Fibroblast of skin of back (primary cell): ENCODE results near the gene ALDOC.

ENCODE experiments used
- DNase-seq: peaks from one replicate; pipeline ENCODE4 v3.0.0-alpha.2; 2013

The ALDOC gene

GRCh38 chr17:28552176-28552999, 24.3 kb downstream of the ALDOC start, which contains the start of gene UNC119:
Gene UNC119 (minus strand): TSS chr17:28552624. CDS start chr17:28552557, 67 bp downstream.
- DNase-seq, result peak; percentile 74

DNA sequence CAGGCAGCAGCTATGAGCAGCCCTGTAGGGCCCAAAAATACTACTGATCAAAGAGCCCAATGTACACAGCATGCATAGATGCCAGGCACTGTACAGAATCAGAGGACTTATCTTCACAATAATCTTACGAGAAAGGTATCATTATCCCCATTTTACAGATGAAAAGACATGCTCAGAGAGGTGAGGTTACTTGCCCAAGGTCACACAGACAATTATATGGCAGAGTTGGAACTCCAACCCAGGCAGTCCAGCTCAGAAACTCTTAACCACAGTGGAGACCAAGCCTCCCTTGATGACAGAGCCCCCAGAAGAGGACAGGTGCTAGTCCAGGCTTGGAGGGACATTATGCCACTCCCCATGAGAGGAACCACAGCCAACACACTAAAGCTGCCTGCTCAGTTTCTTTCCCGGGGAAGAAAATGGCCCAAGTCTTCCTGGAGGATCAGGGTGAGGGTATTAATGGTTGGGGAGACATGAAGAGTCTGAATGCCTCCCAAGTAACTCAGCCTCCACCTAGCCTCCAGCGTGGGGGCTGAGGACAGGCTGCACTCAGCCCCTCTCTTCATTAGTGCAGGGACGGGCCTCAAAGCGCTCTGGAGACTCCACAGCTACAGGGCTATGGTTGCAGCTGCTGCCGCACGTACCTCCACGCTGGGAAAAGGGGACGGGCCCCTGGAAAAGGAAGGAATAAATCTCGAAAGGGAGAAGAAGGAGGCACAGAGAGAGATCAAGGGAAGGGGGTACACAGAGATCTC, 25.1 kb downstream of the ALDOC start:
- peak; percentile 22 for DNase-seq

DNA sequence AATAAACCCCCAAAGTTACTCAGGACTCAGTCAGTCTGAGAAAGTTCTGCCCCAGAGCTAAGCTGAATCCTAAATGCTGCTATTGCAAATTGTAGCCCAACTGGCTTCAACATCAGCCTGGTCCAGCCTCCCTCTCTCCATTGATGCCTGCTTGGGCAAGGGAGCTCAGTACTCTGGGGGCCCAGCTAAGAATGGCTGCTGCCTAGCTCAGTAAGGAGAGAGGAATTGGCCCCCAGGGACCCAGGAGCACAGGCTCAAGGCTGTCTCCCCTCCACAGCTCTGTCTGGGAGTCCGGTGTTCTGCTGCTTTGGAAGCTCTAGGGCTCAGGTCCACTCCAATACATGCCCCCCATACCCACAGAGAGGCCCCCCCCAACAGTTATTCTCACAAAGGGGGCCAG, 25.8 kb downstream of the ALDOC start:
- no peak for DNase-seq

GRCh38 chr17:28549236-28550132, 27.2 kb downstream of the ALDOC start:
- no peak for DNase-seq

DNA sequence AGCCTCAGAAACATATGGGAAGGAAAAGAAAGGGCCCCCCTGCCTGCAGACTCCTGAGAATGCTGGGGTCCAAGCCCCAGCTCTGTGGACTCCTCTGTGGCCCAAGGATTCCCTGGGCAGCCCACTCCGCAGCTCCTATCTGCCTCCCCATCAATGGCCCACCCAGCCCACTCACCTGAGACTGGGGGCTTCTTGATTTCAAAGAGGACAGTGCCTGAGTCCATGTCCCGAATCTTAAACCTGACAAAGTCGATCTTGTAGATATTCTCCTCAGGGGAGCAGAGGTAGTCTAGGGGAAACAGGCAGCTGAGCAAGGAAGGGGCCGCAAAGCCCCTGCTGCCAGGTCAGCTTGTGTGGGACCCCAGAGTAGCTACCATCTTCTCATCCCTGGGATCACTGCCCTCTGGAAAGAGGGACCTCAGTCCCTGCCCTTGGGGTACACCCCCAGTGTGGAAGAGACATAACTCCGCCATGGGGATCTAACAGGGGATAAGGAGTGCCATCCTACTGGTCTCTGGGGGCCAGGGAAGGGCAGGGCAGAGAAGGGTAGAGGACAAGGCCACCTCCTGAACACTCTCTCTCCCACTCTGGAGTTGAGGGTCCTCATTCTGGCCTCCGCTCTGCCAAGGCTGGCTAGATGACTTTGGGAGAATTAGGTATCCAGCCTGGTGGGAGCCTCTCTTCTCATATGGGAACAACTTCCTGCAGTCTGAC, 28.1 kb downstream of the ALDOC start:
- no peak for DNase-seq

DNA sequence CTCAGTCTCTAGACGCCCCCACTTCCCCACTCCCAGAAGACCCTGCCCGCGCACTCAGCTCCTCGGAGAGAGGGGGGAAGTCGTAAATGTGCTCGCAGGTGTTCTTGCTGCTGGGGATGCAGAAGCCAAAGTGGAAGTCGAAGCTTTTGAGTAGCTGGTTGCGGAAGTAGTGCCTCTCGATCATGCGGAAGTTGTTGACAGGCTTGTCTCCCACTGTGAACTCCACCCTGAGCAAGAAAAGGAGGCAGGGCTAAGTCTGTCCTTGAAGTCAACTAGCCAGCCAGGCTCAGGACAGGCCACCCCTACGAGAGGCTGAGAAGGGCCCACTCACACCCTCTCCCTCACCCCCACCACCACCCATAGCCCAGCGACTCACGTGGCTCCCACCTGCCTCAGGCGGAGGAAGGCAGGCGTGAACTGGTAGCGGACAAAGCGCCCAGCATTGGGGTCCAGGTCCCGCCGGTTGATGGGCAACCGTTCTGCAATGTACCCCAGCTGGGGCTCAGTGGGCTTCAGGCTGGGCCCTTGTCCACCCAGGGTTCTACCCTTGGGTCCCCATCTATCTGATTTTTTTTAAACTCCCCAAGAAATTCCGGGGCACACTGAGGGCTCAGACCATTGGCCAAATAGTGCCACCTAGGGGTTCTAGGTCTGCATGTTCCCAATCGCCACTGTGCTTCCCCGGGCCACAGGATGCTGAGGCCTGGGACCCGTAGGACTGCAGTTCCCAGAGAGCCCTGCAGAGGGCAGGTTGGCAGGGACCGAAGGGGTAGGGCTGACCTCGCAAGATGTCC, 28.9 kb downstream of the ALDOC start:
- DNase-seq, result peak; percentile 70

- DNase-seq, result no peak
These were observed 29.5 kb downstream of the ALDOC start for GRCh38 chr17:28547096-28547622.

DNA sequence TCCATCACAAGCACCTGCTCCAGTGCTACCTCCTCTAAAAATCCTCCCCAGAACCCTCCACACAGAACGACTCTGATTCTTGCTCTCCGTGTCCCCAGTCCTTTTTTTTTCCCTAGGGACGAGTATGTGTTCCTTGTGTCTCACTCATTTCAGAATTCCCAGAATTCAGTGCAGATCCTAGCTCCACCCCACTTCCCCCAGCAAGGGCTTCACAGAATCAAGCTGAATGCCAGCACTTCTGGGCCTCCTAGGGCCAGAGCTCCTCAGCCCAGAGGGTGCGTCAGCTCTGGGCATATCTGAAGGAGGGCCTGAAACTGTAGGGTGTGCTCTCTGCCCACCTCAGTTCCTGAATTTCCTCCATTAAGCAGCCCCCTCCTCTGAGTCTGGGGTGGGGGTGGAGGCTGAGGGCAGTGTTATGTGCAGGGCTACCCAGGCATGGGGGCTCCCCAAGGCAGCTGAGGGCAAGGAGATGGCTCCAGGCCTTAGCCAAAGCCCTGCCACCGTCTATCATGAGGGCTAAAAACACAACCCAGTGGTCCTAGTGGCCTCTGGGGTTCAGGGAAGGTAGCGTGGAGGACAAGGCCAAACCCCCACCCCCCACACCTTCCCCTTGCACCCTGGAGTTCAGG, 30.8 kb downstream of the ALDOC start:
- DNase-seq, result peak; percentile 19

- no peak for DNase-seq
These were observed 31.6 kb downstream of the ALDOC start for GRCh38 chr17:28545141-28545503.

GRCh38 chr17:28544402-28545140, 32.1 kb downstream of the ALDOC start:
- DNase-seq, result no peak

DNA sequence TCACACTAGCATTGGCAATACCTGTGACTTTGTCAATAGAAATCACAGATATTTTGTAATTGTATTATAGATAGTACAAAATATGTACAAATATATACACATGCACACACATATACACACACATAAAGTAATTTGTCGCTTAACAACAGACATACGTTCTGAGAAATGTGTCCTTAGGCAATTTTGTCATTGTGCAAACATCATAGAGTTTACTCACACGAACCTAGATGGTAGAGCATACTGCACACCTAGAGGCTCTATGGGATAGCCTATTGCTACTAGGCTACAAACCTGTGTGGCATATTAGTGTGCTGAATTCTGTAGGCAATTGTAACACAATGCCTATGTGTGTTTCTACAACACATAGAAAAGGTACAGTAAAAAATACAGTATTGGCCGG, 35.3 kb downstream of the ALDOC start:
- no peak for DNase-seq

DNA sequence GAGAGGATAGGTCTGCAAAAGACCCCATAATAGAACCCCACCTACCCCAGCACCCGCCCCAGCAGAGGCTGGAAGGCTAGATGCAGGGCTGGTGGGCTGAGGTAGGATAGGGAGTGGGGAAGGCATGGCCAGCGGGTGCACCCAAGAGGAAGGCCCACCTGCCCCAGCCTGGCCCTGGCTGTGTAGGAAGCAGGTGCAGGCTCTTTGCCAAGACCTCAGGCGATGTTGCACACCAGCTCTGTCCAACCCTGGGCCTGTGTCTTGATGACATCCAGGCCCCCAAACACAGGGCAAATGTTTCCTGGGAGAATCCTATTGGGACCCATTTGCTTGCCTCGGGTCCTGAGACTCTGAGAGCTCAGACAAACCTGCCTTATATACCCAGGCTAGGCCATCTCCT, 36.5 kb downstream of the ALDOC start:
- DNase-seq, result no peak

GRCh38 chr17:28538296-28538895, 38.3 kb downstream of the ALDOC start:
- DNase-seq, result no peak

DNA sequence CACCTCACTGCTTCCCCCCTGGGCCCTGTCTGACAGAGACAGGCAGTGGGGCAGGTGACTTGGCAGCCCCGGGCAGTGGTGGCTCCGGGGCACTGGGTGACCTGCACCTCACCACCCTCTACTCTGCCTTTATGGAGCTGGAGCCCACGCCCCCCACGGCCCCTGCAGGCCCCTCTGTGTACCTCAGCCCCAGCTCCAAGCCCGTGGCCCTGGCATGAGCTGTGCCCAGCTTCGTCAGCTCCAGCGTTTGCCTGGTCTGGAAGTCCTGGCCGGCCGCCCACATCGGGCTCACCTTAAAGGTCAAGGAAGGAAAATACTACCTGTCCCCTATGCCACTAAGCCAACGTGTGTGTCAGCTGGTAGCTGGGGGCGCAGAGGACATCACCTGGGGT, 39.5 kb downstream of the ALDOC start:
- DNase-seq, result no peak

DNA sequence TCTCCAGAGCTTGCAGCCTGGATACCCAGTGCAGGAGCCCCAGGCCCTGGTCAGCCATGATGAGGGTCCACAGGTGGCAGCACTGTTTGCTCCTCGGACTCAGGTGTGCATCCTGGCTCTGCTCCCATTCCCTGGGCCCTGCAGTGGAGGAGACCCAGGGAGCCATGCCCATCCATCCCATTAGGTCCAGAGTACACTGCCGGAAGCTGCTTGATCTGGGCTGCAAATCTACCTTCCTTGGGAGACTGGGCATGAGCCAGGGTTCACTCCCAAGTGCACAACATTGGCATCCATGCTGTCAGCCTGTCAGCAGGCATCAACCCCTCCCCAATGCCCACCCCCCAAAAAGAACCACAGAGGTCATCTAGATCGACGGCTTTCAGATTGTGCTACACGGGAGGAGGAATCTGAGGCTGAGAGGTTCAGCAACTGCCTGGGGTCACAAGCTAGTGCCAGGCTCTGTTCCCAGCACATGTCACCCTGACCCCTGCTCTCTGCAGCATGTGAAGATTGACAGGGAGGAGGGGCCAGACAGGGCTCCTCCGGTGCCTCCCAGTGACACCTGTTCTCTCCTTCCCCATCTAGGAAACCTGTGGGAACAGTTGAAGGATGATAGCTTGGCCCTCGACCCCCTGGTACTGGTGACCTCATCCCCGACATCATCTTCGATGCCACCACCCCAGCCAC, 40.0 kb downstream of the ALDOC start:
- no peak for DNase-seq

DNA sequence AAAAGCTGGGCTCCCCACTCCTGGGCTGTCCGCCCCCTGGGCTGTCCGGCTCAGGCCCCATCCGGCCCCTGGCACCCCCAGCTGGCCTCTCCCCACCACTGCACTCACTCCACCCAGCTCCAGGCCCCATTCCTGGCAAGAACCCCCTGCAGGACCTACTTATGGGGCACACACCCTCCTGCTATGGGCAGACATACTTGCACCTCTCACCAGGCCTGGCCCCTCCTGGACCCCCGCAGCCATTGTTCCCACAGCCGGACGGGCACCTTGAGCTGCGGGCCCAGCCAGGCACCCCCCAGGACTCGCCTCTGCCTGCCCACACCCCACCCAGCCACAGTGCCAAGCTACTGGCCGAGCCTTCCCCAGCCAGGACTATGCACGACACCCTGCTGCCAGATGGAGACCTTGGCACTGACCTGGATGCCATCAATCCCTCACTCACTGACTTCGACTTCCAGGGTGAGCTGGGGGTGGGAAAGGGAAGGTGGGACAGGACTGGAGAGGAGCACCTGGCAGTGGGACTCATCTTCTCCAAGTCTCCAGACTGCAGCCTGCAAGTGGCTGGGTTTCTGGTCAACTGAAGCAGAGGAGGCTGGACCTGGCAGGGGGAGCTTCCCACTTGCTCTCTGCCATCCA, 41.8 kb downstream of the ALDOC start:
- no peak for DNase-seq

DNA sequence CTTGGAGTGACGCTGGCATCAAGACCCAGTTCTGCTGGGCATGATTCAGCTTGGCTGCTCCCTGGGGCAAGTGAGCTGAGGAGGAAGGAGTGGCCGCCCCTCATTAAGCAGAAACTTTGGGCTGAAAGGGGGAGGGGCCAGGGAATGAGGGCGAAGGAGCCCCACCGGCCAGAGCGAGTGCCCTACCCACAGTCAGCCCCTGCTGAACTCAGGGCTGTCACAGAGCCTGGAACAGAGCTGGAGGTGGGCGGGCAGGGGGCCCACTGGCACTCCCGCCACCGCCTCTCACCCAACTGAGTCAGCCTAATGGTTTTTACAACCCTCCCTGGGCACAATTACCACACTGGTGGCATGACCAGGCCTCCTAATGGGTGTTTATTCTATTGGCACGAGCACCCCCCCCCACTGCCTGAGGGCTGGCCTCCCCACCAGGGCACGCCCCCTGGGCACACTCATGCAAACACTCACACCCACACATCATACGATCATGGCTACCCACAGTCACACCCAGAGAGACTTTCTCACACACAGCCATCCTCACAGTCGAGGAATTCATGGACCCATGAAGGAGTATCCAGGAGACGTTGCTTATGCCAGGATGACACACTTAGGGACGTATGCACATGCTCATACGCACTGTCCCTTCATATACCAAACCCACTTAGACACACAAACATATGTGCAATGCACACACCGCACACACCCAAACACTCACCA, 43.4 kb downstream of the ALDOC start:
- no peak for DNase-seq
